Esophagus squamous epithelium (tissue), 5 donors: ENCODE data around the gene SPINK1. TPM values are rescaled to one million over a fixed set of nuclear protein-coding genes. Genes with fewer than 3 reads are reported as not detected.

ENCODE experiments used
- DNase-seq: peaks from one replicate; lab custom pipeline; 2025; lab: John Stamatoyannopoulos, UW
- H3K27ac ChIP-seq, 4 donors: fragments of 200-600 bp; sonication (generic); one replicate each; pipeline ENCODE4 v1.5.1; 2016 to 2019; ENCODE audit warnings: mild to moderate bottlenecking in 1 of 4
- H3K27me3 ChIP-seq, 4 donors: fragments of 200-600 bp; sonication (generic); 1 replicate in 3 of 4; 2 replicates in 1 of 4; pipeline versions ENCODE4 v1.5.1 to v1.6.0; 2017 to 2021; ENCODE audit warnings: antibody characterized with exemption in 1 of 4
- H3K36me3 ChIP-seq, 3 donors: fragments of 200-600 bp; sonication (generic); one replicate each; pipeline ENCODE4 v1.5.1; 2016 to 2019
- H3K4me1 ChIP-seq, 3 donors: fragments of 200-600 bp; sonication (generic); one replicate each; pipeline ENCODE4 v1.5.1; 2017 to 2019
- H3K4me3 ChIP-seq, 4 donors: fragments of 200-600 bp; sonication (generic); 1 replicate in 3 of 4; 2 replicates in 1 of 4; pipeline ENCODE4 v1.5.1; 2016 to 2019; ENCODE audit warnings: mild to moderate bottlenecking in 2 of 4, moderate library complexity in 1 of 4
- H3K9me3 ChIP-seq, 3 donors: fragments of 200-600 bp; sonication (generic); one replicate each; pipeline ENCODE4 v1.5.1; 2016 to 2019
- CTCF ChIP-seq, 6 experiments: fragments of 450-650 bp in 4 of 6; fragments of 200-600 bp in 2 of 6; sonication (generic) in 2 of 6; IDR thresholded peaks; one replicate each; pipeline ENCODE4 v1.5.1; 2016 to 2019; ENCODE audit warnings: antibody characterized with exemption in 6 of 6, mild to moderate bottlenecking in 4 of 6, moderate library complexity in 4 of 6
- POLR2A ChIP-seq, 4 donors: fragments of 450-650 bp; IDR thresholded peaks; one replicate each; pipeline ENCODE4 v1.6.1; 2017; ENCODE audit warnings: antibody characterized with exemption in 4 of 4, mild to moderate bottlenecking in 4 of 4, moderate library complexity in 3 of 4
- WGBS, 2 donors: methylation state at CpG; one replicate each; pipeline ENCODE4 v1.1.5; 2018; 5-methylcytosine and 5-hydroxymethylcytosine counted together
- intact Hi-C: fragments of 100-400 bp; cut with DNase I; formaldehyde crosslinking; loops from one replicate; pipeline ENCODE4 v1.15.0; 2022
- total RNA-seq, 4 donors: library from RNA; depleted of rRNA; stranded (reverse); fragments of >200 nt; gene quantifications; one replicate each; pipeline ENCODE4 v1.1.0, GENCODE V29; 2016
- donor health status: DM: yes; HTN: yes; CAD: no.

The SPINK1 gene
- not detected for total RNA-seq

DNA sequence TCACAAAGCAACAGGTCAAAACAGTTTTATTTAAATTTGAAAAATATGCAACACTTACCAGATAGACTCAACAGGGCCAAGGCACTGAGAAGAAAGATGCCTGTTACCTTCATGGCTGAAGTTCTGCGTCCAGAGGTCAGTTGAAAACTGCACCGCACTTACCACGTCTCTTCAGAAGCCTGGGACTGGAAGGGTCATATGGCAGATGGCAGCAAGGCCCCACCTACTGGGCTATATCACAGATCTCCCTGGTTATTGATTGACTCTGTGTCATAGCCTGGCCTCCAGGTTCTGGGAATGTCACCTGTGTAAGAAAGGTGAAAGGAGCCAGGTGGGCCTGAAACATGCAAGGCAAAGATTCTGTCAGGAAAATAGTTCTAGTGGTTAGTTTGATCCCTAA lies at the start of gene SPINK1:
Gene SPINK1, minus strand, starts transcription at position 207 of the 400 bp plus-strand sequence. Its CDS starts 94 bp downstream, at position 113.
- no peaks in the 10 kb centered on the region for H3K36me3 ChIP-seq
- H3K9me3 ChIP-seq, result no peaks in the 10 kb centered on the region
- no peaks in the 10 kb centered on the region for H3K27me3 ChIP-seq
- intact Hi-C loops, result no loop called here
- TF ChIP-seq POLR2A (IDR thresholded peaks at IDR 0.05) (no peak), CTCF (IDR thresholded peaks at IDR 0.05) (no peak)
- H3K4me1 ChIP-seq, result no peaks in the 10 kb centered on the region
- no peak for DNase-seq
- no peak within 1 kb of the TSS for H3K27ac ChIP-seq
- H3K4me3 ChIP-seq, result no peak within 1 kb of the TSS
- 79 to 93% methylated on average over 3 of the region's 3 CpGs for WGBS, 2 donors

- H3K4me1 ChIP-seq, result no peaks in the 10 kb centered on the region
- no peak overlapping the region for H3K27ac ChIP-seq
- intact Hi-C loops, result loop anchor here (10.0 kb wide), 1 partner anchor 54 kb away; no protein-coding TSS in a partner anchor
- WGBS, 2 donors, result 73 to 74% methylated on average over 1 to 2 of the region's 2 CpGs
- H3K9me3 ChIP-seq, result no peaks in the 10 kb centered on the region
- no peaks in the 10 kb centered on the region for H3K36me3 ChIP-seq
- no peak for DNase-seq
- H3K4me3 ChIP-seq, result no peak overlapping the region
- TF ChIP-seq POLR2A (IDR thresholded peaks at IDR 0.05), result no peak
- TF ChIP-seq CTCF (IDR thresholded peaks at IDR 0.05), result no peak
- peaks cover 0 to 4% (median 0%) of the 10 kb centered on the region in 4 donors for H3K27me3 ChIP-seq
These were observed 49.0 kb upstream of the SPINK1 start for GRCh38 chr5:147880487-147880886.

- H3K4me3 ChIP-seq, result no peak overlapping the region
- WGBS, 2 donors, result 84 to 92% methylated on average over 3 of the region's 3 CpGs
- H3K27me3 ChIP-seq, result peaks cover 0 to 4% (median 0%) of the 10 kb centered on the region in 4 donors
- H3K9me3 ChIP-seq, result no peaks in the 10 kb centered on the region
- H3K27ac ChIP-seq, result no peak overlapping the region
- H3K36me3 ChIP-seq, result no peaks in the 10 kb centered on the region
- TF ChIP-seq POLR2A (IDR thresholded peaks at IDR 0.05) (no peak), CTCF (IDR thresholded peaks at IDR 0.05) (no peak)
- DNase-seq, result no peak
- no peaks in the 10 kb centered on the region for H3K4me1 ChIP-seq
- intact Hi-C loops, result loop anchor here (10.0 kb wide), 1 partner anchor 55 kb away; no protein-coding TSS in a partner anchor
These were observed 48.3 kb upstream of the SPINK1 start for GRCh38 chr5:147879784-147880183.

GRCh38 chr5:147878066-147878759 lies 46.7 kb upstream of the SPINK1 start, which contains the start of gene SCGB3A2:
SCGB3A2 (plus strand) TSS chr5:147878711; CDS start chr5:147878804, 93 bp downstream.
- no peak within 1 kb of the TSS for H3K27ac ChIP-seq
- no peak for DNase-seq
- H3K27me3 ChIP-seq, result peaks cover 0 to 4% (median 0%) of the 10 kb centered on the region in 4 donors
- TF ChIP-seq CTCF (IDR thresholded peaks at IDR 0.05) (no peak), POLR2A (IDR thresholded peaks at IDR 0.05) (no peak)
- no peak within 1 kb of the TSS for H3K4me3 ChIP-seq
- no peaks in the 10 kb centered on the region for H3K4me1 ChIP-seq
- WGBS, 2 donors, result 65 to 71% methylated on average over 2 of the region's 2 CpGs
- no peaks in the 10 kb centered on the region for H3K9me3 ChIP-seq
- intact Hi-C loops, result no loop called here
- no peaks in the 10 kb centered on the region for H3K36me3 ChIP-seq

DNA sequence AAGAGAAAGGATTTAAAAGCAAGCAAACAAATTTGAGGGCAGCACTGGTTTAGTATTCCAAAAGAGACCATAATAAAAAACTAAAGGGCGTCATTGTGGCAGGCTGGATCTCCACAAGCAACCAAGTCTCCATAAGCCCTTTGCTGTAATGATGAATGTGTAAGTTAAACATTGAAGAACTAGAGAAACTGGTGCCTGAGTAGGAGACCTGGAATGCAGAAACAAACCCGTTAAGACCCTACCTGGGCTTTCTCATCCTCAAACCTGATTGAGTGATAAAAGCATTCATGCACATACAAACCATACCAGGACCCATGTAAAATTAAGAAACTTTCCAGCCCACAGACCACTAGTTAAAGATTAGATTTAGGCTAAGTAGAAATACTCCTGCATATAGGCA lies 45.2 kb upstream of the SPINK1 start:
- no peak overlapping the region for H3K27ac ChIP-seq
- no peaks in the 10 kb centered on the region for H3K4me1 ChIP-seq
- no peak overlapping the region for H3K4me3 ChIP-seq
- intact Hi-C loops, result no loop called here
- TF ChIP-seq CTCF (IDR thresholded peaks at IDR 0.05) (no peak), POLR2A (IDR thresholded peaks at IDR 0.05) (no peak)
- peaks cover 0 to 4% (median 0%) of the 10 kb centered on the region in 4 donors for H3K27me3 ChIP-seq
- WGBS, 2 donors, result 55 to 70% methylated on average over 2 of the region's 2 CpGs
- DNase-seq, result no peak
- H3K36me3 ChIP-seq, result no peaks in the 10 kb centered on the region
- H3K9me3 ChIP-seq, result no peaks in the 10 kb centered on the region
